Panc1 (cell line): ENCODE results near the gene LASP1.

Experiments used
- POLR2AphosphoS5 ChIP-seq: IDR thresholded peaks from 2 replicates; pipeline ENCODE4 v1.6.1; 2012; ENCODE audit warnings: mild to moderate bottlenecking, low read depth, low read length, moderate library complexity
- SIN3A ChIP-seq: IDR thresholded peaks from 2 replicates; pipeline ENCODE4 v1.6.1; 2012; ENCODE audit warnings: low read depth, mild to moderate bottlenecking, low read length, moderate library complexity, borderline replicate concordance; ENCODE audit not compliant: insufficient read depth
- TF ChIP-seq, protein P1 (sequence below): fragments of 450-650 bp; IDR thresholded peaks from 2 replicates; pipeline ENCODE4 v1.5.1; 2017; ENCODE audit warnings: mild to moderate bottlenecking
- TF ChIP-seq, protein P2 (sequence below), 2 experiments: IDR thresholded peaks; 2 replicates each; pipeline ENCODE4 v1.6.1; 2011 to 2012; ENCODE audit warnings: low read depth in 2 of 2, control low read depth in 1 of 2, low read length in 1 of 2, mild to moderate bottlenecking in 1 of 2, moderate library complexity in 1 of 2; ENCODE audit not compliant: insufficient read depth in 1 of 2

DNA sequence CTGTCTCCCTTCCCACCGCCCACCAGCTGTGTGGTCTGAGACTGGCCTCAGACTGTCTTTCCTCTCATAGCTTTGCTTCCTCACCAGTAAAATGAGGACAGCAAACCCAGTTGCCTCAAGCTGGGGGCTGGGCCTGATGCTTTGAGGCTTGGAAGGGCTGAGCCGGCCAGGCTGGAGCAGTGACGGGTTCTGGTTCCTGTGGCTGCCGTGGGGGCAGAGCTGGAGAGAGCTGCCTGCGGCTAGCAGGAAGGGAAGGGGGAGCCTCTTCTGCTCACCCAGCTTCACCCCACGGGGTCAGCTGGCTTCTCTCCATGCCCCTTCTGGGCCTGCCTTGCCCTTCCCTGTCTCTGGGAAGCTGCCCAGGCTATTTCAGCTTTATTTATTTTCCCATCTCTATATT, 23.7 kb downstream of the LASP1 start:
- TF ChIP-seq, protein P1, sequence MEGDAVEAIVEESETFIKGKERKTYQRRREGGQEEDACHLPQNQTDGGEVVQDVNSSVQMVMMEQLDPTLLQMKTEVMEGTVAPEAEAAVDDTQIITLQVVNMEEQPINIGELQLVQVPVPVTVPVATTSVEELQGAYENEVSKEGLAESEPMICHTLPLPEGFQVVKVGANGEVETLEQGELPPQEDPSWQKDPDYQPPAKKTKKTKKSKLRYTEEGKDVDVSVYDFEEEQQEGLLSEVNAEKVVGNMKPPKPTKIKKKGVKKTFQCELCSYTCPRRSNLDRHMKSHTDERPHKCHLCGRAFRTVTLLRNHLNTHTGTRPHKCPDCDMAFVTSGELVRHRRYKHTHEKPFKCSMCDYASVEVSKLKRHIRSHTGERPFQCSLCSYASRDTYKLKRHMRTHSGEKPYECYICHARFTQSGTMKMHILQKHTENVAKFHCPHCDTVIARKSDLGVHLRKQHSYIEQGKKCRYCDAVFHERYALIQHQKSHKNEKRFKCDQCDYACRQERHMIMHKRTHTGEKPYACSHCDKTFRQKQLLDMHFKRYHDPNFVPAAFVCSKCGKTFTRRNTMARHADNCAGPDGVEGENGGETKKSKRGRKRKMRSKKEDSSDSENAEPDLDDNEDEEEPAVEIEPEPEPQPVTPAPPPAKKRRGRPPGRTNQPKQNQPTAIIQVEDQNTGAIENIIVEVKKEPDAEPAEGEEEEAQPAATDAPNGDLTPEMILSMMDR, result no peak
- TF ChIP-seq SIN3A (no peak), POLR2AphosphoS5 (no peak)
- TF ChIP-seq, protein P2, sequence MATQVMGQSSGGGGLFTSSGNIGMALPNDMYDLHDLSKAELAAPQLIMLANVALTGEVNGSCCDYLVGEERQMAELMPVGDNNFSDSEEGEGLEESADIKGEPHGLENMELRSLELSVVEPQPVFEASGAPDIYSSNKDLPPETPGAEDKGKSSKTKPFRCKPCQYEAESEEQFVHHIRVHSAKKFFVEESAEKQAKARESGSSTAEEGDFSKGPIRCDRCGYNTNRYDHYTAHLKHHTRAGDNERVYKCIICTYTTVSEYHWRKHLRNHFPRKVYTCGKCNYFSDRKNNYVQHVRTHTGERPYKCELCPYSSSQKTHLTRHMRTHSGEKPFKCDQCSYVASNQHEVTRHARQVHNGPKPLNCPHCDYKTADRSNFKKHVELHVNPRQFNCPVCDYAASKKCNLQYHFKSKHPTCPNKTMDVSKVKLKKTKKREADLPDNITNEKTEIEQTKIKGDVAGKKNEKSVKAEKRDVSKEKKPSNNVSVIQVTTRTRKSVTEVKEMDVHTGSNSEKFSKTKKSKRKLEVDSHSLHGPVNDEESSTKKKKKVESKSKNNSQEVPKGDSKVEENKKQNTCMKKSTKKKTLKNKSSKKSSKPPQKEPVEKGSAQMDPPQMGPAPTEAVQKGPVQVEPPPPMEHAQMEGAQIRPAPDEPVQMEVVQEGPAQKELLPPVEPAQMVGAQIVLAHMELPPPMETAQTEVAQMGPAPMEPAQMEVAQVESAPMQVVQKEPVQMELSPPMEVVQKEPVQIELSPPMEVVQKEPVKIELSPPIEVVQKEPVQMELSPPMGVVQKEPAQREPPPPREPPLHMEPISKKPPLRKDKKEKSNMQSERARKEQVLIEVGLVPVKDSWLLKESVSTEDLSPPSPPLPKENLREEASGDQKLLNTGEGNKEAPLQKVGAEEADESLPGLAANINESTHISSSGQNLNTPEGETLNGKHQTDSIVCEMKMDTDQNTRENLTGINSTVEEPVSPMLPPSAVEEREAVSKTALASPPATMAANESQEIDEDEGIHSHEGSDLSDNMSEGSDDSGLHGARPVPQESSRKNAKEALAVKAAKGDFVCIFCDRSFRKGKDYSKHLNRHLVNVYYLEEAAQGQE (IDR thresholded peaks at IDR 0.05; ENCODE audit: insufficient read depth in 1 of 2, low read depth in 2 of 2, low read length in 1 of 2), result no peak
